Panc1 (cell line): Measurements from ENCODE around the gene AP1G2. TPM values are rescaled to one million over a fixed set of nuclear protein-coding genes. Genes with fewer than 3 reads are reported as not detected.

Experiments used
- ATAC-seq: fragments of 200-7000 bp; cut with Tn5 transposase; 2 replicates; pipeline ENCODE4 v1.9.1; 2020; ENCODE audit warnings: mild to moderate bottlenecking, moderate library complexity
- BruUV-seq: library from RNA; stranded (reverse); fragments of 400-500 nt; replicated peaks from 2 replicates; lab custom pipeline; 2021; lab: Mats Ljungman, UMichigan
- CTCF ChIA-PET: fragments of 300-600 bp; sonication (Branson Sonifier 250); formaldehyde crosslinking; loops from one replicate; lab custom pipeline; 2022; ENCODE audit warnings: antibody characterized with exemption; lab: Charles Lee
- POLR2A ChIA-PET: fragments of 300-600 bp; sonication (Branson Sonifier 250); formaldehyde crosslinking; loops from one replicate; lab custom pipeline; 2022; ENCODE audit warnings: antibody characterized with exemption; lab: Charles Lee
- DNase-seq: peaks from one replicate; pipeline ENCODE4 v3.0.0-alpha.2; 2010; ENCODE audit warnings: low read depth, low spot score
- H3K27ac ChIP-seq: 2 replicates; pipeline ENCODE4 v1.5.1; 2011; ENCODE audit warnings: mild to moderate bottlenecking, low read length, inconsistent platforms
- H3K27me3 ChIP-seq: fragments of 200-500 bp; sonication (Bioruptor generic); 2 replicates; pipeline ENCODE4 v1.6.0; 2014; ENCODE audit warnings: low read length, inconsistent platforms; ENCODE audit not compliant: control insufficient read depth, insufficient read depth
- H3K36me3 ChIP-seq: fragments of 200-500 bp; sonication (Bioruptor generic); 2 replicates; pipeline ENCODE4 v1.5.1; 2014; ENCODE audit warnings: inconsistent platforms, mild to moderate bottlenecking, low read length, moderate library complexity; ENCODE audit not compliant: control insufficient read depth, insufficient read depth
- H3K4me1 ChIP-seq: 2 replicates; pipeline ENCODE4 v1.5.1; 2011; ENCODE audit warnings: inconsistent platforms, mild to moderate bottlenecking, low read length, moderate library complexity; ENCODE audit not compliant: control insufficient read depth, insufficient read depth
- H3K4me3 ChIP-seq, 2 experiments: 2 replicates each; pipeline ENCODE4 v1.5.1; 2011 to 2012; ENCODE audit warnings: low read depth in 2 of 2, low read length in 2 of 2, mild to moderate bottlenecking in 2 of 2, inconsistent platforms in 1 of 2, moderate library complexity in 1 of 2
- H3K9me3 ChIP-seq: fragments of 200-500 bp; sonication (Bioruptor generic); 2 replicates; pipeline ENCODE4 v1.5.1; 2014; ENCODE audit warnings: low read depth, mild to moderate bottlenecking, inconsistent platforms, low read length, moderate library complexity; ENCODE audit not compliant: control insufficient read depth, insufficient read depth
- POLR2AphosphoS5 ChIP-seq: IDR thresholded peaks from 2 replicates; pipeline ENCODE4 v1.6.1; 2012; ENCODE audit warnings: mild to moderate bottlenecking, low read depth, low read length, moderate library complexity
- SIN3A ChIP-seq: IDR thresholded peaks from 2 replicates; pipeline ENCODE4 v1.6.1; 2012; ENCODE audit warnings: low read depth, mild to moderate bottlenecking, low read length, moderate library complexity, borderline replicate concordance; ENCODE audit not compliant: insufficient read depth
- TCF7L2 ChIP-seq: IDR thresholded peaks from 2 replicates; pipeline ENCODE4 v1.6.1; 2011; ENCODE audit warnings: mild to moderate bottlenecking, low read depth, low read length, inconsistent platforms
- in situ Hi-C: cut with HindIII; loops from 2 replicates; pipeline ENCODE4 v1.10.0; 2016; ENCODE audit warnings: low sequenced_read_pairs, low pct_unique_long_range_greater_than_20kb
- intact Hi-C: fragments of 100-400 bp; cut with micrococcal nuclease; formaldehyde crosslinking; loops from one replicate; pipeline ENCODE4 v1.10.0; 2022; ENCODE audit not compliant: unreplicated experiment
- total RNA-seq: library from RNA; stranded (reverse); gene quantifications from one replicate; pipeline ENCODE4 v1.2.1, GENCODE V29; 2021; ENCODE audit not compliant: unreplicated experiment
- TF ChIP-seq, protein P1 (sequence below), 2 experiments: IDR thresholded peaks; 2 replicates each; pipeline ENCODE4 v1.6.1; 2011 to 2012; ENCODE audit warnings: low read depth in 2 of 2, control low read depth in 1 of 2, low read length in 1 of 2, mild to moderate bottlenecking in 1 of 2, moderate library complexity in 1 of 2; ENCODE audit not compliant: insufficient read depth in 1 of 2
- TF ChIP-seq, protein P2 (sequence below): fragments of 450-650 bp; IDR thresholded peaks from 2 replicates; pipeline ENCODE4 v1.5.1; 2017; ENCODE audit warnings: mild to moderate bottlenecking

AP1G2 gene
- total RNA-seq, 1 experiment from 2014 or later = 61.6 TPM

DNA sequence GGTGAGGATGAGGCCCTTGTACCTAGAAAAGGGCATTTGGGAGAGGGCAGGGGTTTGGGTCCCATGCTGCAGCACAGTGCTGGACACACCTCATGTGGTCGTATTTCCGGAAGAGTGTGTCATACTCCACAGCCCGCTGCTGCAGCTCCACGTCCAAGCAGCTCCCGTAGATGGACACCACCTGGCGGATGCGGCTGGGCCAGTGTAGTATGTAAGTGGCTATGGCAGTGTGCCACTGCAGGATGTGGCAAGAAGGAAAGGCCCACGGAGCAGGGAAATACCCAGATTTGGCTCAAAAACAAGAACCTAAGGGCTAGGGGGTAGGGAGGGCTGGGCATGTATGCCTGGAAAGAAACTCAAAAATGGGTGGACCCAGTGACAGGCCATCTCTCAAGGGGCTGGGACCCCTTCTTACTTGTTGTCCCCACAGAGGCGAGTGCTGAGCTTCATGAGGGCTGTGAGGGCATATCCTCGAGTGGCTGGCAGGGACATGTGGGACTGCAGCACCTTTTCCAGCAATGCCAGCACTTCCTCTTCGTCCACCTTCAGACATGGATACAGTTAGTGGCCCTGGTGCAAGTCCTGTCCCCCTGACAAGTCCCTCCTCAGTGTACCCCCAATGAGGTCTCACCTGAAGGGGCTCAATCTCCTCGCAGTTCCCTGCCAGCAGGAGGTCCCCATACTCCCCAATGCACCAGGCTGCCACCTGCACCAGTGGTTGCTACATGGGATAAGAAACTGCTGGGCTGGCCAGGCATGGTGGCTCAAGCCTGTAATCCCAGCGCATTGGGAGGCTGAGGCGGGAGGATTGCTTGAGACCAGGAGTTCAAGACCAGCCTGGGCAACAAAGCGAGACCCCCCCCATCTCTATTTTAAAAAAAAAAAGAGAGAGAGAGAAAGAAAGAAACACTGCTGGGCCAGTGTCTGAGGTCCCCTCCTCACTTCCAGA is 5.4 kb downstream of the AP1G2 start:
- intact Hi-C loops (no loop called here), in situ Hi-C loops (no loop called here)
- CTCF ChIA-PET = no interaction called here
- POLR2A ChIA-PET = no interaction called here
- Histone ChIP-seq H3K9me3 (no peaks in the 10 kb centered on the region), H3K27ac (no peak overlapping the region), H3K4me3 (no peak overlapping the region), H3K36me3 (no peaks in the 10 kb centered on the region), H3K27me3 (no peaks in the 10 kb centered on the region), H3K4me1 (no peaks in the 10 kb centered on the region)
- no TSS peak for BruUV-seq
- TF ChIP-seq, protein P1, sequence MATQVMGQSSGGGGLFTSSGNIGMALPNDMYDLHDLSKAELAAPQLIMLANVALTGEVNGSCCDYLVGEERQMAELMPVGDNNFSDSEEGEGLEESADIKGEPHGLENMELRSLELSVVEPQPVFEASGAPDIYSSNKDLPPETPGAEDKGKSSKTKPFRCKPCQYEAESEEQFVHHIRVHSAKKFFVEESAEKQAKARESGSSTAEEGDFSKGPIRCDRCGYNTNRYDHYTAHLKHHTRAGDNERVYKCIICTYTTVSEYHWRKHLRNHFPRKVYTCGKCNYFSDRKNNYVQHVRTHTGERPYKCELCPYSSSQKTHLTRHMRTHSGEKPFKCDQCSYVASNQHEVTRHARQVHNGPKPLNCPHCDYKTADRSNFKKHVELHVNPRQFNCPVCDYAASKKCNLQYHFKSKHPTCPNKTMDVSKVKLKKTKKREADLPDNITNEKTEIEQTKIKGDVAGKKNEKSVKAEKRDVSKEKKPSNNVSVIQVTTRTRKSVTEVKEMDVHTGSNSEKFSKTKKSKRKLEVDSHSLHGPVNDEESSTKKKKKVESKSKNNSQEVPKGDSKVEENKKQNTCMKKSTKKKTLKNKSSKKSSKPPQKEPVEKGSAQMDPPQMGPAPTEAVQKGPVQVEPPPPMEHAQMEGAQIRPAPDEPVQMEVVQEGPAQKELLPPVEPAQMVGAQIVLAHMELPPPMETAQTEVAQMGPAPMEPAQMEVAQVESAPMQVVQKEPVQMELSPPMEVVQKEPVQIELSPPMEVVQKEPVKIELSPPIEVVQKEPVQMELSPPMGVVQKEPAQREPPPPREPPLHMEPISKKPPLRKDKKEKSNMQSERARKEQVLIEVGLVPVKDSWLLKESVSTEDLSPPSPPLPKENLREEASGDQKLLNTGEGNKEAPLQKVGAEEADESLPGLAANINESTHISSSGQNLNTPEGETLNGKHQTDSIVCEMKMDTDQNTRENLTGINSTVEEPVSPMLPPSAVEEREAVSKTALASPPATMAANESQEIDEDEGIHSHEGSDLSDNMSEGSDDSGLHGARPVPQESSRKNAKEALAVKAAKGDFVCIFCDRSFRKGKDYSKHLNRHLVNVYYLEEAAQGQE (IDR thresholded peaks at IDR 0.05; ENCODE audit: insufficient read depth in 1 of 2, low read depth in 2 of 2, low read length in 1 of 2) = no peak
- TF ChIP-seq, protein P2, sequence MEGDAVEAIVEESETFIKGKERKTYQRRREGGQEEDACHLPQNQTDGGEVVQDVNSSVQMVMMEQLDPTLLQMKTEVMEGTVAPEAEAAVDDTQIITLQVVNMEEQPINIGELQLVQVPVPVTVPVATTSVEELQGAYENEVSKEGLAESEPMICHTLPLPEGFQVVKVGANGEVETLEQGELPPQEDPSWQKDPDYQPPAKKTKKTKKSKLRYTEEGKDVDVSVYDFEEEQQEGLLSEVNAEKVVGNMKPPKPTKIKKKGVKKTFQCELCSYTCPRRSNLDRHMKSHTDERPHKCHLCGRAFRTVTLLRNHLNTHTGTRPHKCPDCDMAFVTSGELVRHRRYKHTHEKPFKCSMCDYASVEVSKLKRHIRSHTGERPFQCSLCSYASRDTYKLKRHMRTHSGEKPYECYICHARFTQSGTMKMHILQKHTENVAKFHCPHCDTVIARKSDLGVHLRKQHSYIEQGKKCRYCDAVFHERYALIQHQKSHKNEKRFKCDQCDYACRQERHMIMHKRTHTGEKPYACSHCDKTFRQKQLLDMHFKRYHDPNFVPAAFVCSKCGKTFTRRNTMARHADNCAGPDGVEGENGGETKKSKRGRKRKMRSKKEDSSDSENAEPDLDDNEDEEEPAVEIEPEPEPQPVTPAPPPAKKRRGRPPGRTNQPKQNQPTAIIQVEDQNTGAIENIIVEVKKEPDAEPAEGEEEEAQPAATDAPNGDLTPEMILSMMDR = no peak
- TF ChIP-seq TCF7L2 = no peak
- TF ChIP-seq SIN3A = no peak
- TF ChIP-seq POLR2AphosphoS5 = no peak
- ATAC-seq (no peak), DNase-seq (no peak)

DNA sequence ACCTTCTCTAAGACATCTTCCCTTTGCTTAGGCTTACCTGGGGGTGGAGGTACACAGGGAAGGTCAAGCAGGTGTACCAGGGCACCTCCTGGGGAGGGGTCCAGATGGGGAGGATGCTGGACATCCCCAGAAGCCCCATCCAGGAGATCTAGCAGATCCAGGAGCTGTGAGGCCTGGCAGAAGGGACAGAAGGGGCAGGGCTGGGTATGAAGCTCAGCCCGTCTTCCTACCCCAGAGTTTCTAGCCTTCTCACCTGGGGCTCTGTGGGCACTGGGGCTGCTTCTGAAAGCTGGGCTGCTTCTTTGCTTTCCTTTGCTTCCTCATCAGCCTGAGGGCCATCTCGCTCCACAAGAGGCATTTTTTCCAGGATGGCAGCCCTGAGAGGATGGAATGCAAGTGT is 6.3 kb downstream of the AP1G2 start:
- H3K27ac ChIP-seq = no peak overlapping the region
- DNase-seq (no peak), ATAC-seq (no peak)
- H3K27me3 ChIP-seq = no peaks in the 10 kb centered on the region
- BruUV-seq = no TSS peak
- in situ Hi-C loops = no loop called here
- H3K9me3 ChIP-seq = no peaks in the 10 kb centered on the region
- 0 out of 2 replicates have a peak, but pooled peaks have one; percentile 15 for TF ChIP-seq POLR2AphosphoS5
- TF ChIP-seq, protein P2 = no peak
- intact Hi-C loops = no loop called here
- peaks cover 3% of the 10 kb centered on the region; the same call in 1 of the 2 replicates for H3K36me3 ChIP-seq
- no peak overlapping the region for H3K4me3 ChIP-seq
- ChIA-PET POLR2A (interaction anchor here (0.7 kb wide), 1 partner anchor 129 kb away, joined by 4 read pairs; no protein-coding TSS in a partner anchor), CTCF (no interaction called here)
- no peaks in the 10 kb centered on the region for H3K4me1 ChIP-seq
